Stimulated activated CD4-positive, alpha-beta T cell treated with anti-CD3 and anti-CD28 coated beads, TNF-alpha, amount 100 ng/mL, for 1 hour (primary cell): ENCODE data around the gene ACACA.

Experiments
- DNase-seq, 3 donors: peaks; one replicate each; pipeline ENCODE4 v3.0.0-alpha.2; 2020; ENCODE audit warnings: low read depth in 3 of 3, low spot score in 1 of 3

Gene ACACA

DNA sequence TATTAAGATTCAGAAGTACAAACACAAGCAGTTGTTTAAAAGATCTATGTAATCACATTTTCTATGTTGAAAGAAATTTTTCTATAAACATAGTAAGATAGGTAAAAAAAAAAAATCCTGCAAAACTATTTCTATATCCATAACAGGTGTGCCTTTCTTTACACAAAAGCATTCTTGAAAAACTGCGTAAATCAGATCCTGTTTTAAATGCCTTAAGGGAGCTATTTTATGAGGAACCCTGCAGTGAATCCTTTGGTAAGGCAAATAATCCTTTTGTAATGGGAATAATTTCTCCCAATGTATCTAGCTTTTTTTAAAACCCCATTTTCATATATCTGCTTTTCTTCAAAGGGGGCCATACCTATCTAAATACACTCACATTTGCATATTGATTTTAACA lies 300.6 kb downstream of the ACACA start:
- DNase-seq, result no peak

GRCh38 chr17:37103231-37103630 lies 303.4 kb downstream of the ACACA start:
- DNase-seq, result no peak

GRCh38 chr17:37101306-37101705 lies 305.3 kb downstream of the ACACA start:
- no peak for DNase-seq

DNA sequence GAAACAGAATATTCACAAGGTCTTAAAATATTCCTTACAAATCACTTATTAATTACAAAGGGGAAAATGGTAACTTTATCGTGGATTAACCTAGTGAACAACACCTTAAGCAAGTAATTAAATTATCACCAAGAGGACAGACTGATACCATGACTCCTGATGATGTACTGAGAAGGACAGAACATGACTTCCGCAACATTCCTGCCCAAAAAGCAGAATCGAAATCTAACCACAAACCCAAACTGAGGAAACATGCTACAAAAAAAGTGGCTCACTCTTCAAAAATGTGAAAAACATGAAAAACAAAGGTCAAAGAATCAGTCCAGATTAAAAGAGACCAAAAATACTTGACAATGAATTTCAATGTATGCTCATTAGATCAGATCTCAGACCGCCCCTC lies 306.4 kb downstream of the ACACA start:
- DNase-seq, result no peak

- no peak for DNase-seq
These were observed 307.5 kb downstream of the ACACA start for GRCh38 chr17:37098910-37099664.

DNA sequence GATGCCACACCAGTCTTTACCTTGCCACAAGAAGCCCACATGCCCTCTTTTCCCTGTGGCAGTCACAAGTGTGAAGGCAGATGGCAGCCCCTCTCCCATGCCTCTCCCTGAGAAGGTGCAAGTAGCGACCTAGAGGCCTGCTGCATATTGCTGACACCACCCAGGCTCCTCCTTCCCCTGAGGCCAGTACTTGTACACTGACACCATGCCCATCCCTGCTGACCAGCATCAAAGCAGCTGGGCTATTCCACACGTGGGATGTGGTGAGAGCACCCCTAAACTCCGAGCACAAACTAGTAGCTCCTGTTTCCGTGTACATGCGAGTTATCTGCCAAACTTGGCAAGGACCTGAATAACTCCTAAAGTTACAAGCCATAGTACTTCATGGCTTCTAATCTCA lies 308.5 kb downstream of the ACACA start:
- DNase-seq, result no peak

GRCh38 chr17:37097154-37097553 lies 309.5 kb downstream of the ACACA start:
- no peak for DNase-seq

- DNase-seq, result no peak
These were observed 310.6 kb downstream of the ACACA start for GRCh38 chr17:37096071-37096470.

GRCh38 chr17:37094391-37094790 lies 312.2 kb downstream of the ACACA start:
- no peak for DNase-seq

DNA sequence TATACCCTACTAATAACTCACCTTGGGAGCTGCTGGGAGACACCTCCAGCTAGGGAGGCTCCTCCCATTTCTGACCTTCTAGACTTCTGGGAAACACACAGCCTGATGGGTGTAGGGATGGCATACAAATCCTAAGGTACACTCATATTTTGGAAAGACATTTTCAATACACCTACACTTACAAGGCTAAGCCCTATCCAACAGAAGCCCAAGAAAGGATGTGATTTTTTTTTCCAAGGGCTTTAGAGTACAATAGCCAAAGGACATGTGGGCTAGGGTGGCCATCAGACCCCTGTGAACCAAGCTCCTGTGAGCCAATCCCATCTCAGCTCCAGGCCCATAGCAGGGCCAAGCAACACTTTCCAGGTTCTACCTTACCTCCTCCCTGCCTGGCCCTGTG lies 313.9 kb downstream of the ACACA start:
- DNase-seq, result no peak

DNA sequence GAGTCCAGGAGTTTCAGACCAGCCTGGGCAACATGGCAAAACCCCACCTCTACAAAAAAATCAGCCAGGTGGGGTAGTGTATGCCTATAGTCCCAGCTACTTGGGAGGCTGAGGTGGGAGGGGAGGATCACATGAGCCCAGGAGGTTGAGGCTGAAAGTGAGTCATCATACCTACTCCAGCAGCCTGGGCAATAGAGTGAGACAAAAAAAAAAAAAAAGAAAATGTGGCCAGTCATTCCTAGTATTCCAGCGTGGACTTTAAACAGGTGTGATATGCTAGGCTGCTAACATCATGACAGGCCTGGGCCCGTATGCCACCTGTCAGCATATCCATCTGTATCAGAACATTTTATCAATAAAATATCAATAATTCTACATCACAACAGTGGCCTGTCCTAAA lies 314.6 kb downstream of the ACACA start:
- no peak for DNase-seq

GRCh38 chr17:37090941-37091340 lies 315.7 kb downstream of the ACACA start:
- no peak for DNase-seq

DNA sequence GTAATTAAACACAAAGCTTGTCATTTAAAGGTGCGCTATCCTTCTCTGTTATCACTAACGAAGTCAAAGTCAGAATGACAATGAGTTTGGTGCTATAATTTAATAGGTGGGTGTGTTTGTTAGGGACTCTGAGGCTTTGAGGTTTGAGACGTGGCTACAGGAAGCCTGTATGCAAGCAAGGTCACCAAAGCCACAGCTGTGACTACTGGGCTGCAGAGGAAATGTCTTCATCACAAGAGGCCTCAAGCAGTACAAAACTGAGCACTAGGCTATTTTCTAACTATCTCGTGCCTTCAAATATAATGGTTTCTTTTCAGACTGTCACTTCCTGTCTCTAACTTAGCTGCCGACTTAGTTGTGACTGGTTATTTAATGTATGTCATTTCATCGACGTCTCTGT lies 316.7 kb downstream of the ACACA start:
- DNase-seq, result no peak

- DNase-seq, result no peak
These were observed 317.7 kb downstream of the ACACA start for GRCh38 chr17:37088913-37089312.

DNA sequence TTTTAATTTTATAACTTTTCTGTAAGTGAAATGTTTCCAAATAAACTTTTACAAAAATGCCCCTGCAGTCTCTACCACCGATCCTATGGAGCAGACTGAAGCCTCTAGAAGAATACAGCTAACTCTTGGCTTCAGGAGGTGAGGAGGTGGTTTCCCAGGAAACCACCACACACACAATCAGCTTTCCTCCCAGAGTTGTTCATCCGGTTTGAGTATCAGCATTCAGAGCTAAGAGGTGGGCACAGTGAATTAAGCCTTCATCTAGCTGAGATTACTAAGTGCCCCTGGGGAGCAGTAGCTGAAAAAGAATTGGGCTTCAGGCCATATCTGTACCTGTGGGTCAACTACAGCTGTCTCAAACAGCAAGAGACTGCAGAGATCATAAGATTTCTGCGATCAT lies 318.2 kb downstream of the ACACA start:
- no peak for DNase-seq

GRCh38 chr17:37087683-37088082 lies 319.0 kb downstream of the ACACA start:
- DNase-seq, result no peak

DNA sequence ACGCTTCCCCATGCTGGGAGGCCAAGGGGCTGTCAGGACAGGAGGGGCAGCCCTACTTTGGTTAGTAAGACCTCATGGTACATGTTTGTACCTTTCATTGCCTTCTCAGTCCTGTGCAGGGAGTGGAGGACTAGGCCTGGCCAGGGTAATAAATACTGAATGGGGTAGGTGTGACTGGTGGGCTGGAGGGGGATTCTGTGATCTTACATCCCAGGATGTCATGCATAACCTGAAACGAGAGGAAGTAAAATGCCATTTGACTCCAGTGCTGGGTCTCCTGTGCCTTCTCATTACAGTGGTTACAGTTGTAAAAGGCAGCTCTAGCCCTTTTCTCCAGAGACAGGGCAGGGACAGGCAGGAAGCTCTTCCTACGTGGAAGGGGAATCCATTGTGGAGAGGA lies 319.7 kb downstream of the ACACA start:
- DNase-seq, result no peak

DNA sequence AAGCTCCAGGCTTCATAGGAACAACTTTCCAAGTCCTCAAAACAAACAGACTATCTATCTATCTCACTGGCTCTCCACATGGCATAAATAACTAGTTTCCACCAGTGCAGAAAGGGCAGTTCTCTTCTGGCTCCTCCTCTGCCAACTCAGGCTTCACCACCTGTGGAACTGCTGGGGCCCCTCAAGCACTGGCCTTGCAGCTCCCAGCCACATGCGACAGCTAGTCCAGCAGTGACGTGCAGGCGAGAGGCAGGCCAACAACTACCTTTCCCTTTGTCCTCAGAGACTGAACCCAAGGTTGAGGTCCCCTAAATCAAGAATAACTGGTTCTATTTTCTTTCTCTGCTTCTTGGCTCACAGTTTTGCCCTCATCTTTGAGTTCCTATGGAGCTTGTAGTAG lies 320.3 kb downstream of the ACACA start:
- DNase-seq, result no peak

DNA sequence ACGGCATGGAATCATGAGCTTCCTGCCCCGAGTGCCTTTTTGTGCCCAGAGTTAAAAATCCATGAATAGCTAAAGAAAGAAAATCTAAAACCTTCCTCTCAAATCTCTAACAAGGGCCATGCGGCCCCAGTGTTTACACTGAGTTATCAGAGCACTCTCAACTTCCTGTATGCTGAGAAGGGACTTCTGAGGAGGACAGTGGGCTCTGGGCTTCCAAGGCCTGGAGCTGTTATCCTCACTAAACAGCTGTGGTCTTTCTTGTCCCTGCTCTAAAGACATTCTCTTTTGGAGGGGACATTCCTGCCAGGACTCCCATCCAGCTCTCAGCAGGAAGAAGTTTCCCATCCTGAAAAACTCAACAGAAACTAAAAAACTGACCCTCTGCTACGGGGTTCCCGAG lies 322.3 kb downstream of the ACACA start:
- no peak for DNase-seq

DNA sequence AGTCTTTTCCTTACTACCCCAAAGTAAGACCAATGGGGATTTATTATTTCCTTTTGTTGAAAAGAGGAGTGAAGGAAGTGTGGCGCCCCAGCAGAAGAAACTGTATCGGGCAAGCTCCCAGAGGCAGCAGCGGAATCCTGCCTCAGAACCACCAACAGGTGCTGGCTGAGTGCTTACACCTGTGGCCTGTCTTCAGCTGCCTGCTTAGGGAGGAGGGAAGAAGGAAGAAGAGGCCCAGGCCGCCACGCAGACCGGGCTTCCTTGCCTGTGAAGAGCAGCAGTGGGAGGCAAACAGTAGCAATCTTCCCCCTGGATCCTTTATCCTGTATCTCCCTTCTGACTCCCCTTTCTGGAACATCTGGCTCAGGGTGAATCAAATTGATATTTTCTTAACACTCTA lies 323.2 kb downstream of the ACACA start:
- no peak for DNase-seq

GRCh38 chr17:37082985-37083384 lies 323.7 kb downstream of the ACACA start:
- no peak for DNase-seq

DNA sequence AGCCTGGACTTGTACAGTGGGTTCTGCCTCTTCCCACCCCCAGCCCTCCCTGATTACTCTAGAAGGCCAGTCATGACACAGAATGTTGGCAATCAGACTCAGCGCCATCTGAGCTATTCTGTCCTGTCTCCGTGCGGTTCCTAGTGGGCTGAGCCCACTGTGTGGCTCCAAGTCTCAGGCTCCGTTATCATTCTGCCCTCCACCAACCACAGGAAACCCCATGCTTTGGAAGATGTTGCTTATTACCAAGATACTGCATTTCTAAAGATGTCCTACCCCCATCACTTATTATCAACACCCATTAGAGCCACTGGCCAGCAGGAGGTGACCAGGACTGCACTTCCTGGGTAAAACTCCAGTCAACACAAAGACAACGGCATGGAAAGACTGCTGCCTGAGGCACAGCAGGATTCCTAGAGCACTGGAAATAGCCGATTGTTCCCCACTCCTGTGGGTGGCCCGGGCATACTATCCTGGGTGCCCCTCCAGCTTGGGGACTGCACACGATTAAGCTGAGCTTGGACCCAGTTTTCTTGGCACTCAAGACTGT lies 324.2 kb downstream of the ACACA start:
- DNase-seq, result no peak

DNA sequence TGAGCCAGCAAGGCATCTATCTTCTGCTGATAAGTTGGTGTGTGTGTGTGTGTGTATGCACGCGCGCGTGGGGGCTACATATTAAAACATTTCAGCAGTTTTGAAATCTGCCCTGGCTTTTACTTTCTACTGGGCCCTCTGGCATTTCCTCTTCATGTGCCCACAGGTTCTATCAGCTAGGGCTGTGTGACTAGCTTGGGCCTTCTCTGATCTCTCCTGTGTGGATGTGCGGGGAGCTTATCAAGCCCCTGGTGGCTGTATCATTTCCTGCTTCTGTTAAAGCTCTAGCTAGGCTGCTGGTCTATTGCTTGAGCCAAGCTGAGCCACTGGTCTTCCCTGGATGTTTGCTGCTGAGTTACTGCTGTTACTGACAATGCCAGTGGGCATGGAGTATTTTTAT lies 325.3 kb downstream of the ACACA start:
- no peak for DNase-seq
